HepG2 (cell line): Measurements from ENCODE around the gene CTIF. TPM values are rescaled to one million over a fixed set of nuclear protein-coding genes. Genes with fewer than 3 reads are reported as not detected.

Experiments
- ATM ChIP-seq: fragments of 450-650 bp; IDR thresholded peaks from 2 replicates; pipeline ENCODE4 v1.7.1; 2017; ENCODE audit warnings: mild to moderate bottlenecking, borderline replicate concordance
- CBX2 ChIP-seq, 2 experiments: fragments of 200-600 bp in 1 of 2; sonication (generic); formaldehyde crosslinking in 1 of 2; IDR thresholded peaks; 2 replicates each; pipeline versions ENCODE4 v1.7.0 to v1.8.1; 2018 to 2022; ENCODE audit warnings: low read depth in 2 of 2, low read length in 1 of 2, mild to moderate bottlenecking in 1 of 2, missing genetic modification reagents in 1 of 2
- CENPX ChIP-seq: sonication (generic); formaldehyde crosslinking; IDR thresholded peaks from 2 replicates; pipeline ENCODE4 v1.9.0; 2021; ENCODE audit warnings: mild to moderate bottlenecking, missing genetic modification reagents, moderate library complexity
- FOXA1 ChIP-seq, 2 experiments: fragments of 450-650 bp in 1 of 2; sonication (generic) in 1 of 2; formaldehyde crosslinking in 1 of 2; IDR thresholded peaks; 2 replicates each; pipeline versions ENCODE4 v1.4.0 to v1.6.1; 2016 to 2020; ENCODE audit warnings: missing genetic modification reagents in 1 of 2
- KIAA2018 ChIP-seq: sonication (generic); formaldehyde crosslinking; IDR thresholded peaks from 2 replicates; pipeline ENCODE4 v1.5.0; 2020; ENCODE audit warnings: mild to moderate bottlenecking, missing genetic modification reagents, borderline replicate concordance
- KLF11 ChIP-seq: IDR thresholded peaks from 2 replicates; pipeline ENCODE4 v1.6.1; 2016; ENCODE audit warnings: missing compliant biosample characterization
- PBX3 ChIP-seq: sonication (generic); formaldehyde crosslinking; IDR thresholded peaks from 2 replicates; pipeline ENCODE4 v1.8.1; 2023; ENCODE audit warnings: missing genetic modification reagents, inconsistent platforms, borderline replicate concordance
- RAD21 ChIP-seq: fragments of 450-650 bp; formaldehyde crosslinking; IDR thresholded peaks from 2 replicates; pipeline ENCODE4 v1.5.0; 2020; ENCODE audit warnings: mild to moderate bottlenecking
- SIX1 ChIP-seq: sonication (generic); formaldehyde crosslinking; IDR thresholded peaks from 2 replicates; pipeline ENCODE4 v1.4.0; 2020; ENCODE audit warnings: missing genetic modification reagents, borderline replicate concordance
- YY1 ChIP-seq: IDR thresholded peaks from 2 replicates; pipeline ENCODE4 v1.6.1; 2011; ENCODE audit warnings: low read length, low read depth, moderate library complexity, mild to moderate bottlenecking; ENCODE audit not compliant: insufficient read depth, insufficient replicate concordance
- ZFP82 ChIP-seq: sonication (generic); formaldehyde crosslinking; IDR thresholded peaks from 2 replicates; pipeline ENCODE4 v1.5.1; 2020; ENCODE audit warnings: mild to moderate bottlenecking, missing genetic modification reagents, borderline replicate concordance
- ZNF234 ChIP-seq: sonication (generic); formaldehyde crosslinking; conservative IDR thresholded peaks from 2 replicates; pipeline ENCODE4 v1.5.1; 2020; ENCODE audit warnings: mild to moderate bottlenecking, missing genetic modification reagents
- ZNF282 ChIP-seq: fragments of 450-650 bp; IDR thresholded peaks from 2 replicates; pipeline ENCODE4 v1.6.1; 2018; ENCODE audit not compliant: partially characterized antibody
- ZNF33B ChIP-seq: sonication (generic); formaldehyde crosslinking; IDR thresholded peaks from 2 replicates; pipeline ENCODE4 v1.5.1; 2020; ENCODE audit warnings: mild to moderate bottlenecking, missing genetic modification reagents
- ZNF597 ChIP-seq: sonication (generic); formaldehyde crosslinking; IDR thresholded peaks from 2 replicates; pipeline ENCODE4 v1.5.0; 2020; ENCODE audit warnings: missing genetic modification reagents
- ZNF891 ChIP-seq: sonication (generic); formaldehyde crosslinking; IDR thresholded peaks from 2 replicates; pipeline ENCODE4 v1.5.0; 2020; ENCODE audit warnings: mild to moderate bottlenecking, missing genetic modification reagents
- polyA plus RNA-seq, 8 experiments: library from polyadenylated mRNA; depleted of rRNA in 3 of 8; stranded (reverse) in 7 of 8; unstranded in 1 of 8; fragments of >200 nt; fragmentation: Illumina TruSeq in 4 of 8; extraction: Trizol in 4 of 8; gene quantifications; 2 replicates each; pipeline versions ENCODE4 v1.2.1 to v1.2.3, GENCODE V29; 2011 to 2016; ENCODE audit warnings: low read depth in 4 of 8, missing spikeins in 1 of 8, mixed read lengths in 1 of 8; ENCODE audit not compliant: insufficient read depth in 1 of 8
- total RNA-seq, 5 experiments: library from RNA; depleted of rRNA; stranded (reverse); fragments of >200 nt; fragmentation: Illumina TruSeq; extraction: Trizol; gene quantifications; 2 replicates each; pipeline ENCODE4 v1.2.3, GENCODE V29; 2016; ENCODE audit warnings: low read depth in 1 of 5

The CTIF gene
- total and polyA plus RNA-seq, 2 of the 13 experiments (the other 11 are each of a cell fraction or from before 2014, with no cell fraction given), result 18.2 to 28.0 TPM

GRCh38 chr18:48896875-48897511, 358.2 kb downstream of the CTIF start (continued):
- TF ChIP-seq KIAA2018 (CRISPR knock-in tag), result no peak
- no peak for TF ChIP-seq ATM
- no peak for TF ChIP-seq PBX3 (CRISPR knock-in tag)
- no peak for TF ChIP-seq ZNF282
- no peak for TF ChIP-seq SIX1
- peak; percentile 69 for TF ChIP-seq YY1
- TF ChIP-seq CBX2 (IDR thresholded peaks at IDR 0.05; ENCODE audit: low read depth, low read length), result no peak
- no peak for TF ChIP-seq CBX2 (CRISPR knock-in tag; IDR thresholded peaks at IDR 0.05; ENCODE audit: low read depth)
- TF ChIP-seq ZNF234 (CRISPR knock-in tag), result no peak
- no peak for TF ChIP-seq ZNF597 (CRISPR knock-in tag)
- no peak for TF ChIP-seq FOXA1 (IDR thresholded peaks at IDR 0.05)
- TF ChIP-seq FOXA1 (CRISPR knock-in tag; IDR thresholded peaks at IDR 0.05), result peak; percentile 69
- peak; percentile 71; the same call in 1 of the 2 replicates for TF ChIP-seq KLF11 (CRISPR knock-in tag)
- TF ChIP-seq ZNF33B, result no peak
- TF ChIP-seq ZFP82, result no peak
- TF ChIP-seq ZNF891, result no peak
- TF ChIP-seq RAD21 (CRISPR knock-in tag), result peak; percentile 96
- TF ChIP-seq CENPX (CRISPR knock-in tag), result no peak
